ENCODE measurements around the gene STXBP3. TPM values are rescaled to one million over a fixed set of nuclear protein-coding genes. Genes with fewer than 3 reads are reported as not detected.
A peak's percentile ranks its signal among the peaks of the same experiment; 100 is the strongest.
"Not testable (repeated sequence)": the region's sequence is repeated elsewhere in the genome, so short reads cannot be mapped to it uniquely, and the experiment has no call there.

Gene STXBP3
- 55.7 and 77.5 TPM in 2 replicates for total RNA-seq
- 25.0 and 35.2 TPM in 2 replicates for polyA plus RNA-seq

- Histone ChIP-seq H3K4me3 (peak within 1 kb of the TSS; percentile 68), H4K20me1 (ENCODE audit: insufficient read depth, poor library complexity, severe bottlenecking) (peaks cover 4% of the 10 kb centered on the region), H3K36me3 (replicated peaks; ENCODE audit: insufficient read depth, low read depth) (no peaks in the 10 kb centered on the region), H3K27me3 (no peaks in the 10 kb centered on the region), H3K9me3 (ENCODE audit: low read depth) (no peaks in the 10 kb centered on the region), H2AFZ (peak within 1 kb of the TSS; percentile 93), H3K27ac (peak within 1 kb of the TSS; percentile 98), H3K4me1 (ENCODE audit: insufficient read depth) (peaks cover 7% of the 10 kb centered on the region), H3K4me2 (peak within 1 kb of the TSS; percentile 78), H3K9me2 (replicated peaks; ENCODE audit: insufficient read depth) (no peaks in the 10 kb centered on the region), H3K79me2 (peaks cover 31% of the 10 kb centered on the region)
- peak; percentile 100 for DNase-seq (ENCODE audit: low spot score)
- 2% methylated on average over 62 of the region's 75 CpGs for WGBS (ENCODE audit: low lambda C conversion rate, missing lambda C conversion rate)
- TF ChIP-seq CTCF (IDR thresholded peaks at IDR 0.05; ENCODE audit: poor library complexity) = peak; percentile 97
- no peak for TF ChIP-seq EZH2 (IDR thresholded peaks at IDR 0.05; ENCODE audit: borderline replicate concordance)
- TF ChIP-seq EZH2phosphoT487 (IDR thresholded peaks at IDR 0.05; ENCODE audit: low read depth, severe bottlenecking, unreplicated experiment) = no peak
These were observed at the start of gene STXBP3 for GRCh38 chr1:108746382-108747170. Gene STXBP3 (plus strand): TSS chr1:108746674. CDS start chr1:108746738, 64 bp downstream.

GRCh38 chr1:108699375-108700332, 46.8 kb upstream of the STXBP3 start:
- Histone ChIP-seq H3K4me3 (no peak overlapping the region), H3K79me2 (peaks cover 26% of the 10 kb centered on the region), H3K4me1 (ENCODE audit: insufficient read depth) (peaks cover 7% of the 10 kb centered on the region), H3K4me2 (no peak overlapping the region), H4K20me1 (ENCODE audit: insufficient read depth, poor library complexity, severe bottlenecking) (peaks cover 14% of the 10 kb centered on the region), H3K9me3 (ENCODE audit: low read depth) (no peaks in the 10 kb centered on the region), H3K36me3 (replicated peaks; ENCODE audit: insufficient read depth, low read depth) (peaks cover 4% of the 10 kb centered on the region), H2AFZ (no peak overlapping the region), H3K27ac (no peak overlapping the region), H3K27me3 (no peaks in the 10 kb centered on the region), H3K9me2 (replicated peaks; ENCODE audit: insufficient read depth) (no peaks in the 10 kb centered on the region)
- no peak for TF ChIP-seq EZH2phosphoT487 (IDR thresholded peaks at IDR 0.05; ENCODE audit: low read depth, severe bottlenecking, unreplicated experiment)
- no peak for TF ChIP-seq EZH2 (IDR thresholded peaks at IDR 0.05; ENCODE audit: borderline replicate concordance)
- TF ChIP-seq CTCF (IDR thresholded peaks at IDR 0.05; ENCODE audit: poor library complexity) = no peak
- no peak for DNase-seq (ENCODE audit: low spot score)
- WGBS (ENCODE audit: low lambda C conversion rate, missing lambda C conversion rate) = 96% methylated on average over 22 of the region's 22 CpGs

GRCh38 chr1:108701176-108701849, 45.2 kb upstream of the STXBP3 start:
- Histone ChIP-seq H2AFZ (no peak overlapping the region), H3K79me2 (peaks cover 9% of the 10 kb centered on the region), H3K4me1 (ENCODE audit: insufficient read depth) (no peaks in the 10 kb centered on the region), H3K27me3 (no peaks in the 10 kb centered on the region), H3K4me2 (no peak overlapping the region), H3K9me3 (ENCODE audit: low read depth) (no peaks in the 10 kb centered on the region), H3K9me2 (replicated peaks; ENCODE audit: insufficient read depth) (no peaks in the 10 kb centered on the region), H3K36me3 (replicated peaks; ENCODE audit: insufficient read depth, low read depth) (peaks cover 4% of the 10 kb centered on the region), H3K27ac (no peak overlapping the region), H4K20me1 (ENCODE audit: insufficient read depth, poor library complexity, severe bottlenecking) (peaks cover 3% of the 10 kb centered on the region), H3K4me3 (no peak overlapping the region)
- no peak for TF ChIP-seq EZH2phosphoT487 (IDR thresholded peaks at IDR 0.05; ENCODE audit: low read depth, severe bottlenecking, unreplicated experiment)
- WGBS (ENCODE audit: low lambda C conversion rate, missing lambda C conversion rate) = 89% methylated on average over 5 of the region's 5 CpGs
- no peak for DNase-seq (ENCODE audit: low spot score)

- H3K4me2 ChIP-seq; H3K27ac ChIP-seq; H3K27me3 ChIP-seq; H3K79me2 ChIP-seq; H3K4me3 ChIP-seq; H3K9me3 ChIP-seq (ENCODE audit: low read depth); H3K9me2 ChIP-seq (replicated peaks; ENCODE audit: insufficient read depth); H2AFZ ChIP-seq; H3K36me3 ChIP-seq (replicated peaks; ENCODE audit: insufficient read depth, low read depth); H4K20me1 ChIP-seq (ENCODE audit: insufficient read depth, poor library complexity, severe bottlenecking); DNase-seq (ENCODE audit: low spot score); H3K4me1 ChIP-seq (ENCODE audit: insufficient read depth): not testable (repeated sequence)
- WGBS (ENCODE audit: low lambda C conversion rate, missing lambda C conversion rate) = 95% methylated on average over 6 of the region's 6 CpGs
These were observed 44.4 kb upstream of the STXBP3 start for GRCh38 chr1:108702109-108702508.

Measured in hepatocyte (in vitro differentiated cells).